SW 1271 (cell line): ENCODE results near the gene MAP3K12.

Experiments used
- DNase-seq, 2 experiments: peaks; one replicate each; lab custom pipeline; 2025; lab: John Stamatoyannopoulos, UW

The MAP3K12 gene

GRCh38 chr12:53510181-53510812, 11.0 kb upstream of the MAP3K12 start:
- no peak for DNase-seq

GRCh38 chr12:53508534-53509170, 9.4 kb upstream of the MAP3K12 start:
- DNase-seq, result peak; percentile 56 to 70

GRCh38 chr12:53507603-53507885, 8.3 kb upstream of the MAP3K12 start:
- no peak for DNase-seq

- DNase-seq, result no peak
Observed at GRCh38 chr12:53506881-53507602, 7.8 kb upstream of the MAP3K12 start, which contains the start of gene NPFF. TSS of gene NPFF (minus strand) at chr12:53507484. CDS start at chr12:53507474, 10 bp downstream.

DNA sequence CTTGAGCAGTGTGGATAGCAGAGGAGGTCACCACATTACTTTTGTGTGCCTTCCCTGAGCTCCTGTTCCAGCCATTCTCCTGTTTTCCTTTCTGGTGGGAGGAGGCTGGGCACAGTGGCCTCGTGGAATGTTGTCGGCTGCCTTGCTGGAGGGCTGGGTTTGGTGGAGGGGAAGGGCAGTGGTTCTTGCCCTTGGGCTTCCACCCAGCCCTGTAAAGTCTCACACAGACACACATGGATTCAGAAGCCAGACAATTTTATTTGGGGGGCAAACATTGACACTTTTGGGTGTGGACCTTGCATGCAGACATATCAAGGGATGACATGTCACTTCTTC, 7.2 kb upstream of the MAP3K12 start:
- no peak for DNase-seq

- DNase-seq, result no peak
Observed at GRCh38 chr12:53505555-53506449, 6.5 kb upstream of the MAP3K12 start.

GRCh38 chr12:53505086-53505485, 5.8 kb upstream of the MAP3K12 start:
- DNase-seq, result no peak

DNA sequence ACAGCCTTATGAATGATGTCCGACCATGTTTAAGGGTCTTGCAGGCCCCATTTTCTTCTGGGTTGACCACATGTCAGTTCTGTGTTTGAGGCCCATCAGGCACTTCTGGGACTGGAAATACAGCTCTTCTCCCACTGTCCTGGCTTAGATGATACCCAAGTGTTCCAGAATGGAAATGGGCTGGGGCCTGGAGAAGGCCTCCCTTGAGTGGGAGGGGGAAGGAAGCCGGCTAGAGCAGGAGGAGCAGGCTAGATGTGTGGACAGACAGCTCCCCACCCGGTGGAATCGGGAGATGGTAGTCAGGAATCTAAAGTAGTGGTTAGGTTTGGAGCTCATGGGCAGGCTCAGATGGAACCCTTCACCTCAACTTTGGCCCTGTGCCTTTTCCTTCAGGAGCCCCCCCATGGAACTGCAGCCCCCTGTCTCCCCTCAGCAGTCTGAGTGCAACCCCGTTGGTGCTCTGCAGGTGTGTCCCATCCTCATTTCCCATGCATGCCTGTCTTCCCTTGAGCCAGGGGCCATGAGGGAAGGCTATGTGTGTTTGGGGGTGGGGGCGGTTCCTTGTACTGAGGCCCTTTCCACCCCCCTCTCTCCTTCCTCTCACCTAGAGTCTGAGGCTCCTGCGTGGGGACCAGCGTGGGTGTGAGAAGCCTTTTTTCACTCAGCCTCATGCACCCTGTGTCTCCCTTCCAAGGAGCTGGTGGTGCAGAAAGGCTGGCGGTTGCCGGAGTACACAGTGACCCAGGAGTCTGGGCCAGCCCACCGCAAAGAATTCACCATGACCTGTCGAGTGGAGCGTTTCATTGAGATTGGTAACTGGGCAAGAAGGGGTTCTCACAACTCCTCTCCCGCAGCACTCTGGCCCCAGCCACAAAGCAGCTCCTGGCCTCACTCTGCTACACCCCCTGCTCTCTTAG, 5.0 kb upstream of the MAP3K12 start:
- no peak for DNase-seq

DNA sequence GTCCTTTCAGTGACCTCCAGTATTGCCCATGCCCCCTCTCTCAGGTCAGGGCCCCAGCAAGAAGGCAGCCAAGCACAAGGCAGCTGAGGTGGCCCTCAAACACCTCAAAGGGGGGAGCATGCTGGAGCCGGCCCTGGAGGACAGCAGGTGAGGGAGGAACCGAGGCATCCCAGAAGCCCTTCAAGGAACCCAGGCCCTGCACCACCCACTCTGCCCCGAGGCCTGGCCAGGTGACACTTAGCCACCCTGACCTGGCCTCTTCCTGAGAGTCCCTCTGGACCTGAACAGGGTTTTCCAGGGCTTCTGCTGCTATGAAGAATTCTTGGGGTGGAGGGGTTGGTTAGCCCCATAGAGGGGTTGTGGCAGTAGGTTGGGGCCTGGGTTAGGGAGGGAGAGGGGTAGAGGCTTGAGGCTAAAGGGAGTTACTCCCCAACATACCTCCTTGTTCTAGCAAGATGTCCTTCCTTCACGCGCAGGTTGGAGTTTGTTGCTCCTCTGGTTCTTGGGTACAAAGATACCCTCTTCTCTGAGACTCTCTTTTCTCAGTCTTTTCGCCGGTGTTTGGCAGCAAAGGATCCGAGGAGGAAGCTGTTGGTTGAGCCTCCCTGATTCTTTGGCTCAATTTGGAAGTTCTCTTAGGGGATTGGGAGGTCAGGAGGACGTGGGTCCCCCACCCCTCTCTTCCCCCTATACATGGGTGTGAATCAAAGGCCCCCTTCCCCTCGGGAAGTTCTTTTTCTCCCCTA, 3.9 kb upstream of the MAP3K12 start:
- DNase-seq, result no peak

GRCh38 chr12:53502331-53502730, 3.1 kb upstream of the MAP3K12 start:
- DNase-seq, result no peak

- DNase-seq, result no peak
Observed at GRCh38 chr12:53501615-53502181, 2.4 kb upstream of the MAP3K12 start.

- DNase-seq, result peak; percentile 99
Observed at GRCh38 chr12:53500776-53501614, 1.7 kb upstream of the MAP3K12 start, which contains the start of gene TARBP2. TSS of gene TARBP2 (plus strand) at chr12:53501283. CDS start at chr12:53501409, 126 bp downstream.

DNA sequence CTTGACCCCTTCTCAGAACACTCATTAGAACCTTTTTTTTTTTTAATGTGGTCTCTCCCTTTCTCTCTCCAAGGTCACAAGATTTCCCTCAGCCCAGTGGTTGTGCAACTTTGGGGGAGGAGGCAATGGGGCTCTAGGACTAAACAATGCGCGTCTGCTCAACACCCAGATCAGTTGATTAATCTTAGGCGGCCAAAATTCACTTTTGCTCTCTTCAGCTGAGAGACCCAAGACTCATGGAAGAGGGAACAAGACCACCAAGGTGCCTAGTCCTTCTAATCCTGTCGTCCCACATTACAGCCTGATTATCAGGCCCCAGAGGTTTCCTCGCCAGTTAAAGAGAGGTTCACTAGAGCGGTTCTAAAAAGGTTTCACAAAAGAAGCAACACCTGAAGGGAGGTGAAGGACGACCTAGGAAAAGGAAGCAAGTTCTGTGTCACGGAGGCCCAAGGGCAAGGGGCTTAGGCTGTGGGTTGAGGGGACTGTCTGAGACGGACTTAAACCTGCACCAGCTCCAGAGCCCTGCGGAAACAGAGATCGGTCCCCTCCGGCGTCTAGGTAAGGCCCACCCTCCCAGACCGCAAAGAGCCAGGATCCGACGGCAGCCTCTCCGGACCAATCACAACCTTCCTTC, 1.0 kb upstream of the MAP3K12 start:
- DNase-seq, result peak in 1 of 2 experiments; percentile 64

DNA sequence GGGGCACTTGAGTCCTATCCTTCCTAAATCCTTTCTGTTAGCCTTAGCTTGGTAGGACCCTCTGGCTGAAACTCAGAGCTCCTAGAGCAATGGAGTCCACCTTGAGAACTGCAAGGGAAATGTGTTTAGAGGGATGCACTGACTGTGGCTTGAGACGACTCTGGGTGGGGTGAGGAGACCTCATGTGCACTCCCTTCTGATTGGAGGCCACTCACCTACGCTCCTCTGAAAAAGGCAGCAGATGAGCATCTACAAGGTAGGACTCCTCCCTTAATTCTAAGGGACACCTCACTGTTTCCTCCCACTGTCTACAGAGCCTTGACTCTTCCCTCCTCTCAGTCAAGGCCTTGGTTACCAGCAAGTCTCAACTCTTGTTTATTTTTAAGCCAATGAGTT, 1.0 kb downstream of the MAP3K12 start:
- DNase-seq, result no peak

GRCh38 chr12:53497461-53497860, 1.8 kb downstream of the MAP3K12 start:
- DNase-seq, result no peak

DNA sequence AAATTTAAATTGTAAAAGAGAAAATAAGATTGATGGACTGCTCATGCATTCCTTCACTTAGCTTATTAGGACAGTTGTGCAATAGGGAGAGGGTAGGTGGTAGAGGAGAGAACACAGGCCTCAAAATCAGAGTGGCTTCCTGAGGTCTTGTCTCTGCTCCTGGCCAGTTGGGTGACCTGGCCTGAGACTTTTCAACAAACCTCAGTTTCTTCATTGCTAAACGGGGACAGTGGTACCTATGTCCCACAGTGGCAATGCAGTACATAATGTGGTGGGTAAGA, 2.6 kb downstream of the MAP3K12 start:
- DNase-seq, result no peak

DNA sequence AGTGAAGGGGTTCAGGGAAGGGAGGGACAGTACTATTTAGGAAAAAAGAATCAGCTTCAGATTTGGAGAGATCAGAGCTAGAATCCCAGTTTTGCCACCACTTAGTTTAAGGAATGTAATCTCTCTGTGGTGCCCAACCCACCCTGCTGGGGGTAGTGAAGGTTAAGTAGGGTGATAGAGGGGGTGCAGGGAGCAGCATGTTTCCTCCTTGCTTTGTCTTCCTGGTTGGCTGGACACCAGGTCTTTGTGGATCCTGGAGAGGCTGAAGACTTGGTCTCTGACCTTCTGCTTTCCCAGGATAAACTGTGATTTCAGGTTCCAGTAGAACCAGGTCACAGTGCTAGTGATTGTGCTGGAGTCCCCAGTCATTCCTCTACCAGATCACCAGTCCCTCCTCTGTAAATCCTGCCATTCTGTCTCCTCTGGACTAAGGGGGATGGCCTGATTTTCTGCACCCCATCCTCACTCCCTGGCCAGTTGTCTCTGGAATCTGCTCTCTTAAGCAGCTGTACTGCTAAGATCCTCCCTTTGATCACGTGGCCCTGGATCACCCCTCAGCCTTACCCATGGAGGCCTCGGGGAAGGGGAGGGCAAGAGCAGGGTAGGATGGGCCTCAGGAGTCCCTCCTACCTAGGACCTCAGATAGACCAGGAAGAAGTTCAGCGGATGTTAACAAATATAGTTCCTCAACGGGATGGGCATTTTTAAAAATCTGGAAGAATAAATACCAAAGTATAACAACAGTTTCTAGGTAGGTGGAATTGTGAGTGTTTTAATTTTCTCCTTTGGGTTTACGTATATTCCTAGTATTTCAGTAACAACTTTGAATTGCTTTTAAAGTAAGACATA, 3.1 kb downstream of the MAP3K12 start:
- peak in 1 of 2 experiments; percentile 55 for DNase-seq
